ENCODE measurements around the gene RABEPK.
"Not testable (repeated sequence)": the region's sequence is repeated elsewhere in the genome, so short reads cannot be mapped to it uniquely, and the experiment has no call there.

The RABEPK gene

GRCh38 chr9:125176636-125177035 lies 23.7 kb upstream of the RABEPK start:
- no peak for DNase-seq (ENCODE audit: low read depth, low spot score)
- Histone ChIP-seq H3K36me3 (ENCODE audit: control insufficient read depth, insufficient read depth, low read length) (no peaks in the 10 kb centered on the region), H3K4me1 (ENCODE audit: control insufficient read depth, insufficient read depth, low read length) (no peaks in the 10 kb centered on the region), H3K27ac (ENCODE audit: low read length) (no peak overlapping the region), H3K4me3 (ENCODE audit: low read length) (no peak overlapping the region), H3K27me3 (ENCODE audit: control insufficient read depth, insufficient read depth, low read length) (no peaks in the 10 kb centered on the region), H3K9me3 (ENCODE audit: control insufficient read depth, insufficient read depth, low read length) (no peaks in the 10 kb centered on the region)
- no CpG with 5 or more reads among the region's 3 CpGs for WGBS (ENCODE audit: insufficient coverage, insufficient read length)

- Histone ChIP-seq H3K36me3 (ENCODE audit: control insufficient read depth, insufficient read depth, low read length) (no peaks in the 10 kb centered on the region), H3K4me1 (ENCODE audit: control insufficient read depth, insufficient read depth, low read length) (no peaks in the 10 kb centered on the region), H3K9me3 (ENCODE audit: control insufficient read depth, insufficient read depth, low read length) (no peaks in the 10 kb centered on the region), H3K27me3 (ENCODE audit: control insufficient read depth, insufficient read depth, low read length) (no peaks in the 10 kb centered on the region), H3K4me3 (ENCODE audit: low read length) (no peak overlapping the region), H3K27ac (ENCODE audit: low read length) (no peak overlapping the region)
- DNase-seq (ENCODE audit: low read depth, low spot score): no peak
- no CpG with 5 or more reads among the region's 1 CpG for whole genome bisulfite sequencing (ENCODE audit: insufficient coverage, insufficient read length)
Measured at GRCh38 chr9:125177888-125178287, 22.5 kb upstream of the RABEPK start.

- not testable (repeated sequence) for H3K27ac ChIP-seq (ENCODE audit: low read length); H3K4me1 ChIP-seq (ENCODE audit: control insufficient read depth, insufficient read depth, low read length); DNase-seq (ENCODE audit: low read depth, low spot score); H3K36me3 ChIP-seq (ENCODE audit: control insufficient read depth, insufficient read depth, low read length); H3K4me3 ChIP-seq (ENCODE audit: low read length); H3K9me3 ChIP-seq (ENCODE audit: control insufficient read depth, insufficient read depth, low read length); H3K27me3 ChIP-seq (ENCODE audit: control insufficient read depth, insufficient read depth, low read length)
- whole genome bisulfite sequencing (ENCODE audit: insufficient coverage, insufficient read length): no CpG with 5 or more reads among the region's 4 CpGs
Measured at GRCh38 chr9:125179776-125180175, 20.6 kb upstream of the RABEPK start.

- Histone ChIP-seq H3K4me1 (ENCODE audit: control insufficient read depth, insufficient read depth, low read length) (no peaks in the 10 kb centered on the region), H3K27me3 (ENCODE audit: control insufficient read depth, insufficient read depth, low read length) (no peaks in the 10 kb centered on the region), H3K36me3 (ENCODE audit: control insufficient read depth, insufficient read depth, low read length) (no peaks in the 10 kb centered on the region), H3K9me3 (ENCODE audit: control insufficient read depth, insufficient read depth, low read length) (no peaks in the 10 kb centered on the region), H3K4me3 (ENCODE audit: low read length) (no peak overlapping the region), H3K27ac (ENCODE audit: low read length) (no peak overlapping the region)
- WGBS (ENCODE audit: insufficient coverage, insufficient read length): no CpG with 5 or more reads among the region's 9 CpGs
- no peak for DNase-seq (ENCODE audit: low read depth, low spot score)
Measured at GRCh38 chr9:125180876-125181275, 19.5 kb upstream of the RABEPK start.

- H3K36me3 ChIP-seq (ENCODE audit: control insufficient read depth, insufficient read depth, low read length); H3K9me3 ChIP-seq (ENCODE audit: control insufficient read depth, insufficient read depth, low read length); H3K27ac ChIP-seq (ENCODE audit: low read length); H3K27me3 ChIP-seq (ENCODE audit: control insufficient read depth, insufficient read depth, low read length); H3K4me3 ChIP-seq (ENCODE audit: low read length); H3K4me1 ChIP-seq (ENCODE audit: control insufficient read depth, insufficient read depth, low read length); DNase-seq (ENCODE audit: low read depth, low spot score): not testable (repeated sequence)
- no CpG with 5 or more reads among the region's 4 CpGs for WGBS (ENCODE audit: insufficient coverage, insufficient read length)
Measured at GRCh38 chr9:125181756-125182155, 18.6 kb upstream of the RABEPK start.

- Histone ChIP-seq H3K36me3 (ENCODE audit: control insufficient read depth, insufficient read depth, low read length) (no peaks in the 10 kb centered on the region), H3K4me3 (ENCODE audit: low read length) (no peak overlapping the region), H3K27ac (ENCODE audit: low read length) (no peak overlapping the region), H3K27me3 (ENCODE audit: control insufficient read depth, insufficient read depth, low read length) (no peaks in the 10 kb centered on the region), H3K4me1 (ENCODE audit: control insufficient read depth, insufficient read depth, low read length) (no peaks in the 10 kb centered on the region), H3K9me3 (ENCODE audit: control insufficient read depth, insufficient read depth, low read length) (no peaks in the 10 kb centered on the region)
- WGBS (ENCODE audit: insufficient coverage, insufficient read length): 100% methylated on average over 1 of the region's 2 CpGs
- no peak for DNase-seq (ENCODE audit: low read depth, low spot score)
Measured at GRCh38 chr9:125183054-125183453, 17.3 kb upstream of the RABEPK start.

DNA sequence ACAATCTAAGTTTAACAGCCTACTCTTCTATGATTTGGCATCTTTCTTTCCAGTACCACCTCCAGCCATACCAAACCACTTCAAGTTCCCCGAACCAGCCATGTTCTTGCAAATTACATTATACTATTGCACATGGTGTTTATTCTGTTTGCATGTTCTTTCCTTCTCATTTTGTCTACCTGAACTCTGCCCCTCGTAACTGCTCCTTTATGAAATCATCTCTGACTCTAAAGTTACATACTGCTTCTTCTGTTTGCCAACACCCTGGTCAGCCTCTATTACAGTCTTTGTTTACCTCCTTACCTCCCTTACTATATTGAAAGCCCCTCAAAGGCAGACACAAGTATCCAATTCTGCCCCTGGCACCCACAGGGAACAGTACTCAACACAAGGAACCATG lies 16.8 kb upstream of the RABEPK start:
- H3K36me3 ChIP-seq (ENCODE audit: control insufficient read depth, insufficient read depth, low read length): no peaks in the 10 kb centered on the region
- no peaks in the 10 kb centered on the region for H3K4me1 ChIP-seq (ENCODE audit: control insufficient read depth, insufficient read depth, low read length)
- no peaks in the 10 kb centered on the region for H3K27me3 ChIP-seq (ENCODE audit: control insufficient read depth, insufficient read depth, low read length)
- no peak overlapping the region for H3K27ac ChIP-seq (ENCODE audit: low read length)
- no CpG with 5 or more reads among the region's 2 CpGs for WGBS (ENCODE audit: insufficient coverage, insufficient read length)
- H3K4me3 ChIP-seq (ENCODE audit: low read length): no peak overlapping the region
- H3K9me3 ChIP-seq (ENCODE audit: control insufficient read depth, insufficient read depth, low read length): no peaks in the 10 kb centered on the region
- DNase-seq (ENCODE audit: low read depth, low spot score): no peak

- H3K4me1 ChIP-seq (ENCODE audit: control insufficient read depth, insufficient read depth, low read length): no peaks in the 10 kb centered on the region; the same call in 1 of the 2 replicates
- no peaks in the 10 kb centered on the region for H3K36me3 ChIP-seq (ENCODE audit: control insufficient read depth, insufficient read depth, low read length)
- DNase-seq (ENCODE audit: low read depth, low spot score): no peak
- no peaks in the 10 kb centered on the region for H3K9me3 ChIP-seq (ENCODE audit: control insufficient read depth, insufficient read depth, low read length)
- no peak overlapping the region for H3K27ac ChIP-seq (ENCODE audit: low read length)
- WGBS (ENCODE audit: insufficient coverage, insufficient read length): no CpG with 5 or more reads among the region's 26 CpGs
- peak overlapping the region; percentile 99 for H3K4me3 ChIP-seq (ENCODE audit: low read length)
- H3K27me3 ChIP-seq (ENCODE audit: control insufficient read depth, insufficient read depth, low read length): no peaks in the 10 kb centered on the region
Measured at GRCh38 chr9:125189011-125189360, 11.4 kb upstream of the RABEPK start.

DNA sequence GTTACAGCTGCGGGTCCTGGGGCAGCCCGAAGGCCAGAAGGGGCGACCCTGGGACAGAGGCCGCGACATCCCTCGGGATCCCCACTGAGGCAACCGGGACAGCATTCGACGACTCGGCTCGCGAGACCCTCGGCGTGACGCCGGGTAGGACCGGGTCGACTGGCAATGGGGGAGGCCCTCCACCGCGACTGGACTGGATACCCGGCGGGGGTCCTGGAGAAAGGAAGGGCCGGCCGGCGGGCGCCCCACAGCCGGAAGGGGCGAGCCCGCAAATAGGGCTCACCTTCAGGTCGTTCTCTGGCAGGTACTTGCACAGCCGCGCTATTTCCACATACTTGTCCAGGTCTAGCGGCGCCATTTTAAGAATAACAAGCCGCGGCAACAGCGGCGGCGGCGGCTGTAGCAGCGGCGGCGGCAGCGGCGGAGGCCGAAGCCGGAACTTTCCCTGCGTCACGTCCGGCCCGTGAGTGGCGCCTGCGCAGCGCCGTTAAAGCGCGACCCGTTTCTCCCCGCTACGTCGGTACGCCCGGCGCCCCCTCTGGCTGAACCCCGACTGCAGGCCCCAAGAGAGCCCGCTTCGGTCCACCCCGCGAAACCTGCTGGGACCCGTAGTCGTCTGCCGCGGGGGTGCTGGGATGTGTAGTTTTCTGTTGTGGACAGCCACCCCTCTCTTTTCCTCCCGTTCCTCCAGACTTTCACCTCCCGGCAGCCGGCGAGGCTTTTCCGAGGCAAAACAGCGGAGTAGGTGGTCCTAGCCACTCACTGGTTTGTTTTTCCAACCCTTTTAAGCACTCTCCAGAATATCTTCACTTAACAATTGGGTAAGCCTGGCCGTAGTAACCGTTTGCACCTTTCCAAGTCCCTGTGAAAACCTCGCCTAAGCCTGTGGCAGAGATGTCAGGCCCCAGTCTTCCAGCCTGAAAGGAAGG lies 10.7 kb upstream of the RABEPK start, which contains the start of gene PPP6C:
TSS of gene PPP6C (minus strand) at position 443 of the 929 bp plus-strand sequence. CDS start at position 358, 85 bp downstream.
- Histone ChIP-seq H3K27ac (ENCODE audit: low read length) (no peak within 1 kb of the TSS), H3K4me3 (ENCODE audit: low read length) (peak within 1 kb of the TSS; percentile 99), H3K36me3 (ENCODE audit: control insufficient read depth, insufficient read depth, low read length) (no peaks in the 10 kb centered on the region), H3K27me3 (ENCODE audit: control insufficient read depth, insufficient read depth, low read length) (no peaks in the 10 kb centered on the region), H3K4me1 (ENCODE audit: control insufficient read depth, insufficient read depth, low read length) (no peaks in the 10 kb centered on the region; the same call in 1 of the 2 replicates), H3K9me3 (ENCODE audit: control insufficient read depth, insufficient read depth, low read length) (no peaks in the 10 kb centered on the region)
- DNase-seq (ENCODE audit: low read depth, low spot score): peak; percentile 89
- WGBS (ENCODE audit: insufficient coverage, insufficient read length): no CpG with 5 or more reads among the region's 82 CpGs

GRCh38 chr9:125190361-125190801 lies 10.0 kb upstream of the RABEPK start:
- no peaks in the 10 kb centered on the region for H3K27me3 ChIP-seq (ENCODE audit: control insufficient read depth, insufficient read depth, low read length)
- no peaks in the 10 kb centered on the region for H3K36me3 ChIP-seq (ENCODE audit: control insufficient read depth, insufficient read depth, low read length)
- H3K4me3 ChIP-seq (ENCODE audit: low read length): peak overlapping the region; percentile 99; the same call in 1 of the 2 replicates
- no peaks in the 10 kb centered on the region for H3K9me3 ChIP-seq (ENCODE audit: control insufficient read depth, insufficient read depth, low read length)
- no CpG with 5 or more reads among the region's 14 CpGs for WGBS (ENCODE audit: insufficient coverage, insufficient read length)
- no peaks in the 10 kb centered on the region; the same call in 1 of the 2 replicates for H3K4me1 ChIP-seq (ENCODE audit: control insufficient read depth, insufficient read depth, low read length)
- no peak overlapping the region for H3K27ac ChIP-seq (ENCODE audit: low read length)
- no peak for DNase-seq (ENCODE audit: low read depth, low spot score)

GRCh38 chr9:125194466-125194865 lies 5.9 kb upstream of the RABEPK start:
- H3K4me1 ChIP-seq (ENCODE audit: control insufficient read depth, insufficient read depth, low read length); H3K27ac ChIP-seq (ENCODE audit: low read length); H3K36me3 ChIP-seq (ENCODE audit: control insufficient read depth, insufficient read depth, low read length); H3K27me3 ChIP-seq (ENCODE audit: control insufficient read depth, insufficient read depth, low read length); H3K4me3 ChIP-seq (ENCODE audit: low read length); H3K9me3 ChIP-seq (ENCODE audit: control insufficient read depth, insufficient read depth, low read length); DNase-seq (ENCODE audit: low read depth, low spot score): not testable (repeated sequence)
- WGBS (ENCODE audit: insufficient coverage, insufficient read length): no CpG with 5 or more reads among the region's 5 CpGs

All from iPS DF 6.9 (cell line).